WTC11 (cell line): ENCODE data around the gene DDX51.

Source experiments
- JUN ChIP-seq: sonication (generic); formaldehyde crosslinking; IDR thresholded peaks from 2 replicates; pipeline ENCODE4 v1.8.0; 2023; ENCODE audit warnings: mild to moderate bottlenecking, missing genetic modification reagents
- NR2C2 ChIP-seq: sonication (generic); formaldehyde crosslinking; IDR thresholded peaks from 2 replicates; pipeline ENCODE4 v1.8.0; 2022; ENCODE audit warnings: mild to moderate bottlenecking, missing genetic modification reagents
- SP1 ChIP-seq: sonication (generic); formaldehyde crosslinking; conservative IDR thresholded peaks from 2 replicates; pipeline ENCODE4 v1.8.1; 2022; ENCODE audit warnings: missing genetic modification reagents
- ZNF138 ChIP-seq: sonication (generic); formaldehyde crosslinking; conservative IDR thresholded peaks from 2 replicates; pipeline ENCODE4 v1.8.1; 2022; ENCODE audit warnings: mild to moderate bottlenecking, moderate library complexity, missing genetic modification reagents
- TF ChIP-seq, protein P1 (sequence below): fragments of 200-600 bp; IDR thresholded peaks from 2 replicates; pipeline ENCODE4 v1.8.0; 2022; ENCODE audit warnings: antibody characterized with exemption

DNA sequence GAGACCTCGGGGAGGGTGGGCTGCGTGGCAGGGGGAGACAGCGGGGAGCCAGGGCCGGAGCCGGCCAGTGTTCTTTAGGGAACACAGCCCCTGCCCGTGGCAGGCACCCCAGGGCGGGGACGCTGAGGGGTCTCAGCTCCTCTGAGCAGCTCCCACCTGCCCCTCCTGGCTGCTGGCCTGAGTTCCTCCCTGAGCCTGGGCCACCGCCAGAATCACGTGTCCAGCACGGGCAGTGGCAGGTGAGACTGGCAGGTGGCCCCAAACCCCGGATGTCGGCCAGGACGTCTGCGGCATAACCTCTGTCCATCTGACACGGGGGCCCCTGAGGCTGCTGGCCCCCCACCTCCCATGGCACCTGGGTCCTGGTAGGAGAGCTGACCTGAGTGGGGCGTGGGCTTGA lies 25.3 kb upstream of the DDX51 start:
- TF ChIP-seq, protein P1, sequence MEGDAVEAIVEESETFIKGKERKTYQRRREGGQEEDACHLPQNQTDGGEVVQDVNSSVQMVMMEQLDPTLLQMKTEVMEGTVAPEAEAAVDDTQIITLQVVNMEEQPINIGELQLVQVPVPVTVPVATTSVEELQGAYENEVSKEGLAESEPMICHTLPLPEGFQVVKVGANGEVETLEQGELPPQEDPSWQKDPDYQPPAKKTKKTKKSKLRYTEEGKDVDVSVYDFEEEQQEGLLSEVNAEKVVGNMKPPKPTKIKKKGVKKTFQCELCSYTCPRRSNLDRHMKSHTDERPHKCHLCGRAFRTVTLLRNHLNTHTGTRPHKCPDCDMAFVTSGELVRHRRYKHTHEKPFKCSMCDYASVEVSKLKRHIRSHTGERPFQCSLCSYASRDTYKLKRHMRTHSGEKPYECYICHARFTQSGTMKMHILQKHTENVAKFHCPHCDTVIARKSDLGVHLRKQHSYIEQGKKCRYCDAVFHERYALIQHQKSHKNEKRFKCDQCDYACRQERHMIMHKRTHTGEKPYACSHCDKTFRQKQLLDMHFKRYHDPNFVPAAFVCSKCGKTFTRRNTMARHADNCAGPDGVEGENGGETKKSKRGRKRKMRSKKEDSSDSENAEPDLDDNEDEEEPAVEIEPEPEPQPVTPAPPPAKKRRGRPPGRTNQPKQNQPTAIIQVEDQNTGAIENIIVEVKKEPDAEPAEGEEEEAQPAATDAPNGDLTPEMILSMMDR: no peak
- TF ChIP-seq SP1 (CRISPR knock-in tag) (no peak), JUN (CRISPR knock-in tag) (no peak), ZNF138 (no peak), NR2C2 (no peak)
